Keratinocyte (primary cell): ENCODE measurements around the gene GSG1.

Experiments
- CTCF ChIP-seq, 3 experiments: IDR thresholded peaks in 1 of 3; conservative IDR thresholded peaks in 1 of 3; optimal IDR thresholded peaks in 1 of 3; 2 replicates in 2 of 3; 3 replicates in 1 of 3; pipeline versions ENCODE3 to v1.5.1; 2011; ENCODE audit warnings: low read length in 3 of 3, mild to moderate bottlenecking in 3 of 3, moderate library complexity in 2 of 3, control low read depth in 1 of 3, inconsistent platforms in 1 of 3; ENCODE audit not compliant: insufficient read depth in 2 of 3; ENCODE audit errors: extremely low read depth in 1 of 3
- EZH2 ChIP-seq: IDR thresholded peaks from one replicate; pipeline ENCODE4 v1.6.1; 2012; ENCODE audit warnings: inconsistent platforms, mild to moderate bottlenecking, low read length, moderate library complexity

GRCh38 chr12:13094367-13094766, 9.1 kb downstream of the GSG1 start:
- TF ChIP-seq CTCF (optimal IDR thresholded peaks at IDR 0.05 in 1 of 3, IDR thresholded peaks at IDR 0.05 in 1 of 3, conservative IDR thresholded peaks at IDR 0.05 in 1 of 3; ENCODE audit: extremely low read depth in 1 of 3, insufficient read depth in 2 of 3, low read length in 3 of 3) = no peak
- no peak for TF ChIP-seq EZH2
